ACC112 (cell line): Measurements from ENCODE around the gene ASAP2.
A peak's percentile ranks its signal among the peaks of the same experiment; 100 is the strongest.
"Not testable (repeated sequence)": the region's sequence is repeated elsewhere in the genome, so short reads cannot be mapped to it uniquely, and the experiment has no call there.

Source experiments
- H2AFZ ChIP-seq: fragments of 200-600 bp; sonication (generic); one replicate; pipeline ENCODE4 v1.6.0; 2017; ENCODE audit warnings: antibody characterized with exemption, low read length; ENCODE audit not compliant: unreplicated experiment
- H3K27ac ChIP-seq: fragments of 200-600 bp; sonication (generic); 2 replicates; pipeline ENCODE4 v1.5.1; 2014; ENCODE audit warnings: low read depth, mild to moderate bottlenecking, antibody characterized with exemption, low read length, moderate library complexity
- H3K27me3 ChIP-seq: fragments of 200-600 bp; sonication (generic); 2 replicates; pipeline ENCODE4 v1.6.1; 2014; ENCODE audit warnings: mild to moderate bottlenecking, antibody characterized with exemption, low read length, moderate library complexity, mixed read lengths; ENCODE audit not compliant: insufficient read depth
- H3K36me3 ChIP-seq: fragments of 200-600 bp; sonication (generic); 2 replicates; pipeline ENCODE4 v1.6.1; 2016; ENCODE audit warnings: mild to moderate bottlenecking, antibody characterized with exemption, low read length, moderate library complexity, mixed read lengths; ENCODE audit not compliant: insufficient read depth
- H3K4me1 ChIP-seq: fragments of 200-600 bp; sonication (generic); one replicate; pipeline ENCODE4 v1.6.1; 2016; ENCODE audit warnings: low read length, mixed read lengths; ENCODE audit not compliant: insufficient read depth, unreplicated experiment, control insufficient read depth
- H3K4me3 ChIP-seq: fragments of 200-600 bp; sonication (generic); 2 replicates; pipeline ENCODE4 v1.5.1; 2014; ENCODE audit warnings: mild to moderate bottlenecking, low read depth, low read length
- H3K79me2 ChIP-seq: fragments of 200-600 bp; sonication (generic); one replicate; pipeline ENCODE4 v1.6.0; 2016; ENCODE audit warnings: low read length; ENCODE audit not compliant: control insufficient read depth, unreplicated experiment, insufficient read depth

ASAP2 gene

DNA sequence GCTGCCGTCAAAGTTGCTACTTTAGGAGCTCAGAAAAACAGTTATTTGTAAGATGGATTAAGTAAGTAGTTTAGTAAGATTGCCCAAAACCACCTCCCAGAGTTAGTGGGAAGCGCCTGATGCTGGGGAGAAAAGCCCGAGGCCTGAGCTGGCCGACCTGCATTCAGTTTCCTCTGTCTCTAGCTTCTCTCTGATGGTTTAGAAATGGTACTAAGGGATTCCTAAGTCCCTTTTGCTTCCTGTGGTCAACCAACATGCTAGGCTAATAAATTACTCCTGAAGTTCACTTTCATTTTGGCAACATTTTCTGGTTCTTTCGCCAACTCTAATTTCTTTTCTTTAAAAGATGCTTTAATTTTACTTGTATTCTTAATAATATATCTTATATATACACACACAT, 60.1 kb downstream of the ASAP2 start:
- Histone ChIP-seq H3K4me1 (peaks cover 37% of the 10 kb centered on the region), H2AFZ (no peak overlapping the region), H3K27me3 (no peaks in the 10 kb centered on the region), H3K79me2 (peaks cover 89% of the 10 kb centered on the region), H3K36me3 (no peaks in the 10 kb centered on the region; the same call in 1 of the 2 replicates), H3K27ac (0 out of 2 replicates have a peak overlapping the region, but pooled peaks have one; percentile 5), H3K4me3 (no peak overlapping the region)

DNA sequence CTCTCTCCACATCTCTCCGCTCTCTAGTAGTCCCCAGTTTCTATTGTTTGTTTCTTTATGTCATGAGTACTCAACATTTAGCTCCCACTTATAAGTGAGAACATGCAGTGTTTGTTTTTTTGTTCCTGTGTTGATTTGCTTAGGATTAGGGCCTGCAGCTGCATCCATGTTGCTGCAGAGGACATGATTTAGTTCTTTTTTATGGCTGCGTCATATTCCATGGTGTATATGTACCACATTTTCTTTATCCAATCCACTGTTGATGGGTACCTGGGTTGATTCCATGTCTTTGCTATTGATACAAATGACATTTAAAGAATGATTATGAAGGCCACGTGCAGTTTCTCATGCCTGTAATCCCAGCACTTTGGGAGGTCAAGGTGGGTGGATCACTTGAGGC, 60.7 kb downstream of the ASAP2 start:
- H2AFZ ChIP-seq, H3K27ac ChIP-seq, H3K27me3 ChIP-seq, H3K36me3 ChIP-seq, H3K4me3 ChIP-seq: not testable (repeated sequence)
- peaks cover 89% of the 10 kb centered on the region for H3K79me2 ChIP-seq
- H3K4me1 ChIP-seq = peaks cover 34% of the 10 kb centered on the region

DNA sequence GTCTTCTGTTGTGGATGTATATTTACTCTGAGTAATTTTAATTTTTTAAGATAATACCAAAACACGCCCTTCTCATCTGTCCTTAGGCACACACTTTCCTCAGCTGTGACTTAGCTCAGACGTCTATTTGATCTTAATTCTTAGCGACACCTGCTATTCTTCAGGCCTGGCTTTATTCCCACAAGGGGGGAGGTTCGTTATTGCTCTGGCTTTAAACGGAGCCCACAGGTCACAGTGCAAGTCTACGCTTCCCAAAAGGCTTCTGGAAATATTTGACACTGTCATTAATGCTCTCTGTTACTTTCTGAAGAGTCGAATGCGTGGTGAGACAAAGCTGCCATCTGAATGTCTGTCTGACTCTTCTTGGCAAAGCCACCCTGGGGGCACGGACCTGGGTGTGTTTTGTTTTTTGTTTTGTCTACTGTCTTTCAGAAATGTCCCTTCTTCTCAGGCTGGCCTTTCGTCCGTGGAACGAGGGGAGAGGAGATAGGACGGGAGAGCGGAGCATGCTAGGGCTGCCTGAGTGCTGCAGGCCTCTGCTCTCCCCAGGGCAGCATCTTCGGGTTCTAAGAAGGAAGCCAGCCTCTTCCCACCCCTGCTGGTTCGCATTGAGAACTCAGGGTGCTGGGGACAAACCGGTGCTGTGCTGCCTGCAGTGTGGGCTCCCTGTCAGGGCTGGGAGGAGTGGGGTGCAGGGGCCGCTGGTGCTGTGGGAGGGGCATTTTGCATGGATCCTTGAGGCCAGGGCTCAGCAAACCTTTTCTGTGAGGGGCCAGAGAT, 61.9 kb downstream of the ASAP2 start:
- Histone ChIP-seq H3K4me1 (peaks cover 22% of the 10 kb centered on the region), H3K4me3 (no peak overlapping the region), H3K27me3 (no peaks in the 10 kb centered on the region), H3K79me2 (peaks cover 89% of the 10 kb centered on the region), H3K27ac (no peak overlapping the region), H2AFZ (no peak overlapping the region), H3K36me3 (peaks cover 6% of the 10 kb centered on the region; the same call in 1 of the 2 replicates)

DNA sequence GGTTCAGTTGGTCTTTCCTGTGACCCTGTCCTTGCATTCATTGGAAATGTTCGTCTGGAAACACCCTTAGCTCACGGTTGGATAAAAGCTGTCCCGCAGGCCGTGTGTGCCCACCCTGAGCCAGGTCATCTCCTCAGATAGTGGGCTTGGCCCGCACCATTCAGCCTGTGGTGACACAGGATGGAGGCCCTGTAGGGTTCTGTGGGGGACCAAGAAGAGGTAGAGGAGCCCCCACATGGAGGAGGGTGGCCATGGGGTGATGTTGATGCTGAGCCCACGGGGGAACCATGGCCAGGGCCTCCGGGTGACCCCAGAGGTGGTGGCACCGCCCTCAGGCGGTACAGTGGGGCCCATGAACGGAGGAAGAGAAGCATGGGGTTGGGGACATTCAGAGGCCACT, 62.7 kb downstream of the ASAP2 start:
- Histone ChIP-seq H3K27ac (no peak overlapping the region), H3K79me2 (peaks cover 89% of the 10 kb centered on the region), H3K36me3 (peaks cover 6% of the 10 kb centered on the region; the same call in 1 of the 2 replicates), H3K4me3 (no peak overlapping the region), H3K4me1 (peaks cover 20% of the 10 kb centered on the region), H2AFZ (no peak overlapping the region), H3K27me3 (no peaks in the 10 kb centered on the region)

DNA sequence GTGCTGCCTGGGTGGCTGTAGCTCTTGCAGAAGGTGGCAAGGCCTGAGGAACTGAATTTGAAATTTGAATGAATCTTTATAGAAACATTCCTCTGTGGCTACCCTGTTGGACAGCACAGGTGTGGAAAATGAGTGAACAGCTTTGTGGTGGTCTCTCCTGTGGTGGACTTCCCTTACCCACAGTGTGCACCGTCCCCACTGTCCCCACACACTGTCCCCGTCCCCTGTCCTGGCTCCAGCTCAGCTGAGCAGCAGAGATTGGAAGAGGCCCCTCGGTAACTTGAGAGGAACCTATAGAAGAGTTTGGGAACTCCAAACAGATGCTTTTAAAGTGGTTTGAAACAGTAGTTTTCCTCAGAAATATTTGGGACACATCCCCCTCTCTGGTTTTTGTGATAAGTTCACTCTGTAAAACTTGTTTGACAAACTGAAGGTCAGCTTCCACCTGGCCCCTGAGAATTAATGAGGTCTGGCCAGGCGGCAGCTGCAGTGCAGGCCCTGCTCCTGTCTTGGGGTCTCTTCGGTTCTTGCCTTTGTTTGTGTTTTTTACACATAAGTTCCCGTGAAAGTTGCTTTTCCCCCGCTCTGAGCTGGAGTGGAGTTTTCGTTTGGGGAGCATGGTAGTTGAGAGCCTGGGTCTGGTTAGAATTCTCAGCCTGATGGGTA, 63.2 kb downstream of the ASAP2 start:
- Histone ChIP-seq H3K36me3 (peaks cover 6% of the 10 kb centered on the region; the same call in 1 of the 2 replicates), H3K4me1 (peaks cover 19% of the 10 kb centered on the region), H2AFZ (no peak overlapping the region), H3K4me3 (no peak overlapping the region), H3K79me2 (peaks cover 88% of the 10 kb centered on the region), H3K27me3 (no peaks in the 10 kb centered on the region), H3K27ac (no peak overlapping the region)

DNA sequence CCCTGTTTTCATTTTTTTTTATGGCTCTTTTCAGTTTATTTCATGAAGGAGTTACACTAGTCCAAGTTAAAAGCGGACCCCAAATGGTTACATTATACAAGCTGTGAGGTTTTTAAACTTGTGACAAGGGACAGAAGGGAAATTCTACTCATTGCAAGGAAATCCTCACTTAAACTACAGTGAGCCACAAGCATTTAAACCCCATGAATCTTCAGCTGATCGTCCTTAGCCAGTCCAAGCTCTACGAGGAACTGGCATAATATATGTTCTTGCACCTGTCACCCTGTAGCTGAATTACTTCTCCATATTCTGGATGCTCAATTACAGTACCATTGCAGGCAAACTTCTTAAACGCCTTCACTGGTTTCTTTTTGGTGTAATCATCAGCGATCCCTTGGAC, 64.5 kb downstream of the ASAP2 start:
- Histone ChIP-seq H3K27me3 (no peaks in the 10 kb centered on the region), H3K36me3 (peaks cover 6% of the 10 kb centered on the region; the same call in 1 of the 2 replicates), H2AFZ (no peak overlapping the region), H3K4me1 (peaks cover 26% of the 10 kb centered on the region), H3K79me2 (peaks cover 91% of the 10 kb centered on the region), H3K27ac (no peak overlapping the region), H3K4me3 (no peak overlapping the region)

DNA sequence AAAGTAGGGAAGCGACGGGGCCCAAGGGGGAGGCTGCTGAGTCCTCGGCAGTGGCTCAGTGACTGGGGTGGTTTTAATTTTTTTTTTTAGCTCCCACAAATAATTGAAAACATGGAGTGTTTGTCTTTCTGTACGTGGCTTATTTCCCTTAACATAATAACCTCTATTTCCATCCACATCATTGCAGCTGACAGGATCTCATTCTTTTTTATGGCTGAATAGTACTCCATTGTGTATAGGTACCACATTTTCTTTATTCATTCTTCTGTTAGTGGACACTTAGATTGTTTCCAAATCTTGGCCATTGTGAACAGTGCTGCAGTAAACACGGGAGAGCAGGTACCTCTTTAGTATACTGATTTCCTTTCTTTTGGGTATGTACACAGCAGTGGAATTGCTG, 65.1 kb downstream of the ASAP2 start:
- H2AFZ ChIP-seq = no peak overlapping the region
- peaks cover 6% of the 10 kb centered on the region; the same call in 1 of the 2 replicates for H3K36me3 ChIP-seq
- peaks cover 89% of the 10 kb centered on the region for H3K79me2 ChIP-seq
- H3K27ac ChIP-seq = no peak overlapping the region
- peaks cover 20% of the 10 kb centered on the region for H3K4me1 ChIP-seq
- no peak overlapping the region for H3K4me3 ChIP-seq
- H3K27me3 ChIP-seq = no peaks in the 10 kb centered on the region

DNA sequence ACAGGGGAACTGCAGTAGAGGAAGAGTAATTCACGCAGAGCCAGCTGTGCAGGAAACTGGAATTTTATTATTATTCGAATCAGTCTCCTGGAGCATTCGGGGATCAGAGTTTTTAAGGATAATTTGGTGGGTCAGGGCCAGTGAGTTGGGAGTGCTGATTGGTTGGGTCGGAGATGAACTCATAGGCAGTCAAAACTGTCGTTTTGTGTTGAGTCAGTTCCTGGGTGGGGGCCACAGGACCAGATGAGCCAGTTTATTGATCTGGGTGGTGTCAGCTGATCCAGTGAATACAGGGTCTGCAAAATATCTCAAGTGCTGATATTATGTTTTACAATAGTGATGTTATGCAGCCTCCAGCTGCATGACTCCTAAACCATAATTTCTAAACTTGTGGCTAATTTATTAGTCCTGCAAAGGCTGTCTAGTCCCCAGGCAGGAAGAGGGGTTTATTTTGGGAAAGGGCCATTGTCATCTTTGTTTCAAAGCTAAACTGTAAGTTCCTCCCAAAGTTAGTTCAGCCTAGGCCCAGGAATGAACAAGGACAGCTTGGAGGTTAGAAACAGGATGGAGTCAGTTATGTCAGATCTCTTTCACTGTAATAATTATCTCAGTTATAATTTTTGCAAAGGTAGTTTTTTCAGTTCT, 67.0 kb downstream of the ASAP2 start:
- H3K4me3 ChIP-seq = no peak overlapping the region
- H3K79me2 ChIP-seq = peaks cover 83% of the 10 kb centered on the region
- H3K27me3 ChIP-seq = no peaks in the 10 kb centered on the region
- peaks cover 6% of the 10 kb centered on the region; the same call in 1 of the 2 replicates for H3K36me3 ChIP-seq
- peaks cover 18% of the 10 kb centered on the region for H3K4me1 ChIP-seq
- no peak overlapping the region for H2AFZ ChIP-seq
- no peak overlapping the region for H3K27ac ChIP-seq

DNA sequence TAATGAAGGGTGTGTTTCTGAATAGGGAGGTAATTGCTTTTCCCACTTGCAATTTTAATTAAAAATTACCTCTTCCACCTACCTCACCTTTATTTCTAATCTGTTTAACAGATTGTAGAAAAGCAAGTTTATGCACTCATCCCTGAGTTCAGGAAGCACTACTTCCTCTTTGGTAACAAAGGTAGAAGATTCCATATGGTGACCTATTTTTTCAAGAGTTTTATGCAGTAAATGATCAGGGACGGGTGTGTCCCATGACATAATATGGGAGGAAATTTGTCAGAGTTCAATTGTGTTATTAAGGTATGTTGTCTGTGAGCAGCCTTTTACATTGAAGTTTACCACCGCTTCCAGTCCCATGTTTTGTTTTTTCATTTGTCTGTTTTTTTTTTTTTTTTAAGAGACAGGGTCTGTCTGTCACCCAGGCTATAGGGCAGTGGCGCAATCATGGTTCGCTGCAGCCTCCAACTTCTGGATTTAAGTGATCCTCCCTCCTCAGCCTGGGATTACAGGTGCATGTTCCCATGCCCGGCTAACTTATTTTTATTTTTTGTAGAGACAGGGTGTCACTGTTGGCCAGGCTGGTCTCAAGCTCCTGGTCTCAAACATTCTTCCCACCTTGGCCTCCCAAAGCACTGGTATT, 68.2 kb downstream of the ASAP2 start:
- Histone ChIP-seq H3K27ac (no peak overlapping the region), H2AFZ (no peak overlapping the region), H3K4me1 (peaks cover 18% of the 10 kb centered on the region), H3K79me2 (peaks cover 78% of the 10 kb centered on the region), H3K36me3 (peaks cover 6% of the 10 kb centered on the region; the same call in 1 of the 2 replicates), H3K4me3 (no peak overlapping the region), H3K27me3 (no peaks in the 10 kb centered on the region)

DNA sequence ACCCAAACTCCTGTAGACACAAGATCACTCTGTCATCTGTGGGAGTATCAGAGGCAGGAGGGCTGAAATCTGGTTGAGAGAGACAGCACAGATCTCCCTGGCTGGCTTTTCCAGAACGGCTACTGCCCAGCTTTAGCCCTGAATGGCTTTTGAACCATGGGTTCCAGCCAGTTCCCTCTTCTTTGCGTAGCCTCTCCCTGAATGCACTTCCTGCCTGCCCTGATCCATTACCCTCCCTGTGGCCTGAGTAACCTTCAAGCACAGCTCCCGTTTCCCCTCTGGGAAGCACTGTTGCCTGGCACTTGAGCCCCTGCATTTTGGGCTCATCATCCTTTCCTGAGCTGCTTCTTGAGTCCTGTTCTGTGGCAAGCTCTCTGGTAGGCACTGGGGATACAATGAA, 68.8 kb downstream of the ASAP2 start:
- Histone ChIP-seq H3K79me2 (peaks cover 73% of the 10 kb centered on the region), H3K4me3 (no peak overlapping the region), H2AFZ (no peak overlapping the region), H3K4me1 (peaks cover 18% of the 10 kb centered on the region), H3K27me3 (no peaks in the 10 kb centered on the region), H3K36me3 (peaks cover 6% of the 10 kb centered on the region; the same call in 1 of the 2 replicates), H3K27ac (no peak overlapping the region)
